22Rv1 (cell line): ENCODE results near the gene IQCE.

ENCODE experiments used
- ZFX ChIP-seq: fragments of 450-650 bp; IDR thresholded peaks from 2 replicates; pipeline ENCODE4 v1.6.1; 2017; ENCODE audit warnings: antibody characterized with exemption, borderline replicate concordance
- TF ChIP-seq, protein P1 (sequence below): fragments of 450-650 bp; IDR thresholded peaks from 2 replicates; pipeline ENCODE4 v1.5.1; 2017; ENCODE audit warnings: mild to moderate bottlenecking

DNA sequence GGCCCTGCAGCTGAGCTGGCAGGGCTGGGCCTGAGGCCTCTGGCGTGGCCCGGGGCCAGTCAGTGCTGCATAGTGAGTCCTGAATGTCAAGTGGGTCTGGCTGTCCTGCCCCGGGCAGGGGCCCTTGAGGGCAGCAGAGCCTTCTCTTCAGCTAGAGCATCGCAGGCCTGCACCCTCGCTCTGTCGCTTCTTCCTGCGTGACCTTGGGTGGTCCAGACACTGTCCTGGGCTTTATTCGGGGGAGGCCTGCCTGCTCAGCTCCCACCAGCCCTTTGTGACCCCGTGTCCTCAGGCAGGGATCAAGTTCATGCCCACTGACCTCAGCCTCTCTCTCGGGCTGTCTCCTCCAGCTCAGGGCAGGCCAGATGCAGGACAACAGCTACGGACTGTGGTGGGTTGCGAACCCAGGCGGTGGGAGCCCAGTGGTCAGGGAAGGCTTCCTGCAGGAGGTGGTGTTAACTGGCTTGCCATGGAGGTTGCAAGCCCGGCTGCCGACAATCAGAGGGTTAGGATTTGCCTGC lies 76.4 kb downstream of the IQCE start:
- TF ChIP-seq, protein P1, sequence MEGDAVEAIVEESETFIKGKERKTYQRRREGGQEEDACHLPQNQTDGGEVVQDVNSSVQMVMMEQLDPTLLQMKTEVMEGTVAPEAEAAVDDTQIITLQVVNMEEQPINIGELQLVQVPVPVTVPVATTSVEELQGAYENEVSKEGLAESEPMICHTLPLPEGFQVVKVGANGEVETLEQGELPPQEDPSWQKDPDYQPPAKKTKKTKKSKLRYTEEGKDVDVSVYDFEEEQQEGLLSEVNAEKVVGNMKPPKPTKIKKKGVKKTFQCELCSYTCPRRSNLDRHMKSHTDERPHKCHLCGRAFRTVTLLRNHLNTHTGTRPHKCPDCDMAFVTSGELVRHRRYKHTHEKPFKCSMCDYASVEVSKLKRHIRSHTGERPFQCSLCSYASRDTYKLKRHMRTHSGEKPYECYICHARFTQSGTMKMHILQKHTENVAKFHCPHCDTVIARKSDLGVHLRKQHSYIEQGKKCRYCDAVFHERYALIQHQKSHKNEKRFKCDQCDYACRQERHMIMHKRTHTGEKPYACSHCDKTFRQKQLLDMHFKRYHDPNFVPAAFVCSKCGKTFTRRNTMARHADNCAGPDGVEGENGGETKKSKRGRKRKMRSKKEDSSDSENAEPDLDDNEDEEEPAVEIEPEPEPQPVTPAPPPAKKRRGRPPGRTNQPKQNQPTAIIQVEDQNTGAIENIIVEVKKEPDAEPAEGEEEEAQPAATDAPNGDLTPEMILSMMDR: no peak
- TF ChIP-seq ZFX: no peak
